WTC11 (cell line): Measurements from ENCODE around the gene CELSR3. TPM values are rescaled to one million over a fixed set of nuclear protein-coding genes. Genes with fewer than 3 reads are reported as not detected.

ENCODE experiments used
- ATAC-seq: fragments of 200-7000 bp; cut with Tn5 transposase; 2 replicates; pipeline ENCODE4 v1.10.0; 2021; ENCODE audit warnings: mild to moderate bottlenecking, moderate library complexity
- CTCF ChIA-PET: fragments of 300-600 bp; sonication (Branson Sonifier 250); formaldehyde crosslinking; loops from one replicate; lab custom pipeline; 2021; ENCODE audit warnings: antibody characterized with exemption; lab: Charles Lee
- POLR2A ChIA-PET: fragments of 350-600 bp; sonication (Branson Sonifier 250); formaldehyde crosslinking; loops from one replicate; lab custom pipeline; 2021; ENCODE audit warnings: antibody characterized with exemption; lab: Charles Lee
- DNase-seq: peaks from one replicate; pipeline ENCODE4 v3.0.0; 2021; ENCODE audit warnings: low spot score
- H3K27ac Mint-ChIP-seq: 2 replicates; pipeline ENCODE4 v1.8.0; 2021; ENCODE audit warnings: mixed read lengths
- H3K27me3 Mint-ChIP-seq: 2 replicates; pipeline ENCODE4 v1.8.0; 2021; ENCODE audit warnings: low read depth, mild to moderate bottlenecking, moderate library complexity, mixed read lengths
- H3K36me3 Mint-ChIP-seq: 2 replicates; pipeline ENCODE4 v1.8.0; 2021; ENCODE audit warnings: mixed read lengths
- H3K4me1 Mint-ChIP-seq: 2 replicates; pipeline ENCODE4 v1.8.0; 2022; ENCODE audit warnings: mixed read lengths
- H3K4me3 Mint-ChIP-seq: 2 replicates; pipeline ENCODE4 v1.8.0; 2021; ENCODE audit warnings: mild to moderate bottlenecking, moderate library complexity, mixed read lengths
- H3K9me3 Mint-ChIP-seq: 2 replicates; pipeline ENCODE4 v1.8.0; 2021; ENCODE audit warnings: mixed read lengths
- E2F4 ChIP-seq: sonication (generic); formaldehyde crosslinking; IDR thresholded peaks from 2 replicates; pipeline ENCODE4 v1.8.1; 2022; ENCODE audit warnings: low read depth, mild to moderate bottlenecking, moderate library complexity, missing genetic modification reagents, borderline replicate concordance
- ELF4 ChIP-seq: sonication (generic); formaldehyde crosslinking; IDR thresholded peaks from 2 replicates; pipeline ENCODE4 v1.8.1; 2022; ENCODE audit warnings: low read depth, mild to moderate bottlenecking, moderate library complexity, missing genetic modification reagents
- FOXP4 ChIP-seq: sonication (generic); formaldehyde crosslinking; IDR thresholded peaks from 2 replicates; pipeline ENCODE4 v1.8.0; 2022; ENCODE audit warnings: mild to moderate bottlenecking, missing genetic modification reagents
- GABPB1 ChIP-seq: sonication (generic); formaldehyde crosslinking; IDR thresholded peaks from 2 replicates; pipeline ENCODE4 v1.8.1; 2023; ENCODE audit warnings: mild to moderate bottlenecking, missing genetic modification reagents
- GRHL2 ChIP-seq: fragments of 250-450 bp; sonication (Bioruptor Pico); IDR thresholded peaks from 2 replicates; pipeline ENCODE4 v1.8.0; 2022; ENCODE audit warnings: mild to moderate bottlenecking, moderate library complexity; ENCODE audit not compliant: insufficient replicate concordance, severe bottlenecking
- IRF1 ChIP-seq: sonication (generic); formaldehyde crosslinking; IDR thresholded peaks from 2 replicates; pipeline ENCODE4 v1.8.0; 2023; ENCODE audit warnings: missing genetic modification reagents
- JAZF1 ChIP-seq: fragments of 250-450 bp; sonication (Bioruptor Pico); IDR thresholded peaks from 2 replicates; pipeline ENCODE4 v1.9.0; 2021; ENCODE audit warnings: moderate library complexity, mild to moderate bottlenecking, inconsistent platforms
- MXD4 ChIP-seq: fragments of 250-450 bp; sonication (Bioruptor Pico); IDR thresholded peaks from 2 replicates; pipeline ENCODE4 v1.8.0; 2021; ENCODE audit warnings: mild to moderate bottlenecking, moderate library complexity, borderline replicate concordance
- NFE2L1 ChIP-seq: sonication (generic); formaldehyde crosslinking; IDR thresholded peaks from 2 replicates; pipeline ENCODE4 v1.8.1; 2023; ENCODE audit warnings: missing genetic modification reagents
- PRRX2 ChIP-seq: fragments of 250-450 bp; sonication (Bioruptor Pico); IDR thresholded peaks from 2 replicates; pipeline ENCODE4 v1.8.0; 2021; ENCODE audit warnings: mild to moderate bottlenecking
- TEAD1 ChIP-seq: sonication (generic); formaldehyde crosslinking; IDR thresholded peaks from 2 replicates; pipeline ENCODE4 v1.8.0; 2022; ENCODE audit warnings: mild to moderate bottlenecking, missing genetic modification reagents
- TP53 ChIP-seq: sonication (generic); formaldehyde crosslinking; IDR thresholded peaks from 2 replicates; pipeline ENCODE4 v1.8.1; 2023; ENCODE audit warnings: mild to moderate bottlenecking, missing genetic modification reagents
- USF1 ChIP-seq: sonication (generic); formaldehyde crosslinking; IDR thresholded peaks from 2 replicates; pipeline ENCODE4 v1.8.0; 2022; ENCODE audit warnings: mild to moderate bottlenecking, missing genetic modification reagents
- ZNF396 ChIP-seq: fragments of 250-450 bp; sonication (Bioruptor Pico); IDR thresholded peaks from 2 replicates; pipeline ENCODE4 v1.8.0; 2021; ENCODE audit warnings: mild to moderate bottlenecking, moderate library complexity, borderline replicate concordance
- ZNF425 ChIP-seq: fragments of 250-450 bp; sonication (Bioruptor Pico); conservative IDR thresholded peaks from 2 replicates; pipeline ENCODE4 v1.9.0; 2021; ENCODE audit warnings: mild to moderate bottlenecking
- ZNF671 ChIP-seq: fragments of 250-450 bp; sonication (Bioruptor Pico); IDR thresholded peaks from 2 replicates; pipeline ENCODE4 v1.8.0; 2021; ENCODE audit warnings: mild to moderate bottlenecking
- total RNA-seq: library from RNA; stranded (reverse); gene quantifications from 3 replicates; pipeline ENCODE4 v1.2.3, GENCODE V29; 2021
- TF ChIP-seq, protein P1 (sequence below): fragments of 250-450 bp; sonication (Bioruptor Pico); IDR thresholded peaks from 2 replicates; pipeline ENCODE4 v1.9.0; 2021; ENCODE audit warnings: moderate library complexity, mild to moderate bottlenecking, inconsistent platforms, borderline replicate concordance
- TF ChIP-seq, protein P2 (sequence below): fragments of 250-450 bp; sonication (Bioruptor Pico); IDR thresholded peaks from 2 replicates; pipeline ENCODE4 v1.9.0; 2021; ENCODE audit warnings: mild to moderate bottlenecking
- TF ChIP-seq, protein P3 (sequence below): sonication (generic); formaldehyde crosslinking; IDR thresholded peaks from 2 replicates; pipeline ENCODE4 v1.8.1; 2022; ENCODE audit warnings: mild to moderate bottlenecking, moderate library complexity, missing genetic modification reagents
- TF ChIP-seq, protein P4 (sequence below): sonication (generic); formaldehyde crosslinking; IDR thresholded peaks from 2 replicates; pipeline ENCODE4 v1.8.1; 2023; ENCODE audit warnings: mild to moderate bottlenecking, missing genetic modification reagents

CELSR3 gene
- total RNA-seq, 1 experiment from 2014 or later: 27.9 TPM

DNA sequence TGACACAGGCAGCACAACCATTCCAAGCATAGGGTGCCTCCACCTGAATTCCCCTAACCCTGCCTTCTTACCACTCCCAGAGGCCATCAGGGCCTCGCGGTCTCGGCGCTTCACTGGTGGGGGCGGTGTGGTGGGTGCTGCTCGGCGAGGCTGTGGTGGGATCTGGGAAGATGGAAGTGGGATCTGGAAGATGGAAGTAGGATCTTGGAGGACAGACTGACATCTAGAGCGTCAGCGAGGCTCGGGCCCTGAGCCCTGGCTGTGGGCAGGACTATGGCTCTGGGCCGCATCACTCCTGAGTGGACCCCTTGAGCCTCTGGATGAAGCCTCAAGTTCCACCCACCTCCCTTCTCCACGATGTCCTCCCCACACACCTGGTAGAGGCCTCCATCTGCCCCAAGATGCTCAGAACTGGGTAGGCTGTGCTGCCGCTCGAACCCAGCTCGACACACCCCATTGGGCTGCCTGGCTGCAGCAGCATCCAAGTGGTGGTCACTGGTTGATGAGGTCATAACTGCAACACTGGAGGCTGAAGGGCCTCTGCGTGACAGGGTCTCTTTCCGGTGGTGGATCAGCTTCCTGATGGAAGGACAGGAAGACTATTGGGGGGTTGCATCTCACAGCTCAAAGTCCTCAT lies 19.4 kb upstream of the CELSR3 start:
- Mint-ChIP-seq H3K9me3 (no peaks in the 10 kb centered on the region), H3K4me3 (no peak overlapping the region), H3K36me3 (peaks cover 55% of the 10 kb centered on the region), H3K27me3 (no peaks in the 10 kb centered on the region), H3K27ac (no peak overlapping the region), H3K4me1 (peaks cover 16% of the 10 kb centered on the region)
- POLR2A ChIA-PET: no interaction called here
- ATAC-seq (no peak), DNase-seq (no peak)
- no peak for TF ChIP-seq USF1 (CRISPR knock-in tag)
- TF ChIP-seq GABPB1 (CRISPR knock-in tag): no peak
- no peak for TF ChIP-seq NFE2L1 (CRISPR knock-in tag)
- no peak for TF ChIP-seq ZNF396
- TF ChIP-seq, protein P1, sequence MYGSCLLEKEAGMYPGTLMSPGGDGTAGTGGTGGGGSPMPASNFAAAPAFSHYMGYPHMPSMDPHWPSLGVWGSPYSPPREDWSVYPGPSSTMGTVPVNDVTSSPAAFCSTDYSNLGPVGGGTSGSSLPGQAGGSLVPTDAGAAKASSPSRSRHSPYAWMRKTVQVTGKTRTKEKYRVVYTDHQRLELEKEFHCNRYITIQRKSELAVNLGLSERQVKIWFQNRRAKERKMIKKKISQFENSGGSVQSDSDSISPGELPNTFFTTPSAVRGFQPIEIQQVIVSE (CRISPR knock-in tag): no peak
- no peak for TF ChIP-seq TP53 (CRISPR knock-in tag)
- CTCF ChIA-PET: no interaction called here

- peaks cover 14% of the 10 kb centered on the region for H3K4me1 Mint-ChIP-seq
- no peak overlapping the region for H3K27ac Mint-ChIP-seq
- POLR2A ChIA-PET: no interaction called here
- no peaks in the 10 kb centered on the region for H3K27me3 Mint-ChIP-seq
- TF ChIP-seq GRHL2 (no peak), GABPB1 (CRISPR knock-in tag) (no peak), TEAD1 (CRISPR knock-in tag) (no peak), ZNF671 (CRISPR knock-in tag) (no peak), JAZF1 (no peak), E2F4 (CRISPR knock-in tag) (no peak), ZNF425 (CRISPR knock-in tag) (no peak), MXD4 (no peak), NFE2L1 (CRISPR knock-in tag) (no peak), PRRX2 (CRISPR knock-in tag) (no peak), IRF1 (CRISPR knock-in tag) (no peak), ELF4 (CRISPR knock-in tag) (no peak), FOXP4 (CRISPR knock-in tag) (no peak)
- TF ChIP-seq, protein P2, sequence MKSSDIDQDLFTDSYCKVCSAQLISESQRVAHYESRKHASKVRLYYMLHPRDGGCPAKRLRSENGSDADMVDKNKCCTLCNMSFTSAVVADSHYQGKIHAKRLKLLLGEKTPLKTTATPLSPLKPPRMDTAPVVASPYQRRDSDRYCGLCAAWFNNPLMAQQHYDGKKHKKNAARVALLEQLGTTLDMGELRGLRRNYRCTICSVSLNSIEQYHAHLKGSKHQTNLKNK (CRISPR knock-in tag): no peak
- TF ChIP-seq, protein P3, sequence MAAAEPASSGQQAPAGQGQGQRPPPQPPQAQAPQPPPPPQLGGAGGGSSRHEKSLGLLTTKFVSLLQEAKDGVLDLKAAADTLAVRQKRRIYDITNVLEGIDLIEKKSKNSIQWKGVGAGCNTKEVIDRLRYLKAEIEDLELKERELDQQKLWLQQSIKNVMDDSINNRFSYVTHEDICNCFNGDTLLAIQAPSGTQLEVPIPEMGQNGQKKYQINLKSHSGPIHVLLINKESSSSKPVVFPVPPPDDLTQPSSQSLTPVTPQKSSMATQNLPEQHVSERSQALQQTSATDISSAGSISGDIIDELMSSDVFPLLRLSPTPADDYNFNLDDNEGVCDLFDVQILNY (CRISPR knock-in tag): no peak
- TF ChIP-seq, protein P4, sequence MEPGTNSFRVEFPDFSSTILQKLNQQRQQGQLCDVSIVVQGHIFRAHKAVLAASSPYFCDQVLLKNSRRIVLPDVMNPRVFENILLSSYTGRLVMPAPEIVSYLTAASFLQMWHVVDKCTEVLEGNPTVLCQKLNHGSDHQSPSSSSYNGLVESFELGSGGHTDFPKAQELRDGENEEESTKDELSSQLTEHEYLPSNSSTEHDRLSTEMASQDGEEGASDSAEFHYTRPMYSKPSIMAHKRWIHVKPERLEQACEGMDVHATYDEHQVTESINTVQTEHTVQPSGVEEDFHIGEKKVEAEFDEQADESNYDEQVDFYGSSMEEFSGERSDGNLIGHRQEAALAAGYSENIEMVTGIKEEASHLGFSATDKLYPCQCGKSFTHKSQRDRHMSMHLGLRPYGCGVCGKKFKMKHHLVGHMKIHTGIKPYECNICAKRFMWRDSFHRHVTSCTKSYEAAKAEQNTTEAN (CRISPR knock-in tag): no peak
- TF ChIP-seq, all 79 proteins: peak for 0
- CTCF ChIA-PET: no interaction called here
- Mint-ChIP-seq H3K9me3 (no peaks in the 10 kb centered on the region), H3K36me3 (peaks cover 55% of the 10 kb centered on the region), H3K4me3 (no peak overlapping the region)
- no peak for DNase-seq
- no peak for ATAC-seq
Measured at GRCh38 chr3:48681541-48681880, 18.8 kb upstream of the CELSR3 start.
